ENCODE data around the gene BIK.

DNA sequence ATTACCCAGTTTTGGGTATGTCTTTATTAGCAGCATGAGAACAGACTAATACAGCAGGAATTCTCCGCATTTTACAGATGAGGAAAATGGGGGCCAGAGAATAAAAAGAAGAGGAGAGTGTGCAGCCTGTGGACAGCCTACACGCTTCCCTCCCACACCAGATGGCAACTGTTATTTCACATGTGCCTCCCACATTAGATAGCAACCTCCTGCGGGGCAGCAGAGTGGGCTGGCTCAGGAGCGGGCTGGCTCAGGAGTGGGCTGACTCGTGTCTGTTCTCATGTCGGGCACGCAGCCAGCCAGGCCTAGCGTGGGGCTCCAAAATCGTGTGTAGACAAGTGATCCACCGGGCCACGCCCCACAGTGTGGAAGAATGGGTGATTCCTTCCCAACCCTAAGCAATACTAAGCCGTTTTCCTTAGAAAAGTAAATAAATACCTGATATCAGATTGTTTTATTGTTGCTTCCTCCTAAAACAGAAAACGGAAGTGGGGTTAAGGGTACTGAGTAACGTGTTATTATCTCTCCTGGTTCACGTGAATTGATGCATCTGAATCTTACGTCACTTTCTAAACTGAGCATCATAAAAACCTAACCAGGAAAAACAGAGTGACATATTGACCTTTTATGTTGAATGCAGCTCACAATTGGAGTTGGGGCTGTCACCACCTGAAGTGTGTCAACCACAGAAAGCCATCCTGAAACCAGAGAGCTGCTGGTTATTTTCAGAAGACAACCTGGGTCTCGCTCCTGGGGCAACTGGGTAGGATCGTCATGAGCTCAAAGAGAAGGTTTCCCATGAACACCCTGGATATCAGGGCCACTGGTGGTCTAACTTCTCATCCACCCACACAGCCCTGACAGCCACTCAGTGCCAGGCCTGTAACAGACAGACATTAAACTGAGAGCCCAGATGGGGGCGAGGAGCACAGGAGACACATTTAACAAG lies 24.6 kb upstream of the BIK start:
- TF ChIP-seq SUZ12 (IDR thresholded peaks at IDR 0.05): no peak
- TF ChIP-seq FOXM1 (IDR thresholded peaks at IDR 0.05; ENCODE audit: borderline replicate concordance): no peak
- no peak for TF ChIP-seq ELF4 (IDR thresholded peaks at IDR 0.05)
- no peak for TF ChIP-seq SP1 (IDR thresholded peaks at IDR 0.05)
